Adrenal gland (tissue), 5 donors: Measurements from ENCODE around the gene HNRNPU.

Experiments
- POLR2A ChIP-seq, 2 donors: fragments of 450-650 bp; IDR thresholded peaks; one replicate each; pipeline ENCODE4 v1.6.1; 2017; ENCODE audit warnings: antibody characterized with exemption in 2 of 2, mild to moderate bottlenecking in 2 of 2, moderate library complexity in 1 of 2
- TF ChIP-seq, protein P1 (sequence below), 6 experiments: fragments of 450-650 bp in 4 of 6; fragments of 200-600 bp in 2 of 6; sonication (generic) in 1 of 6; IDR thresholded peaks; 1 replicate in 5 of 6; 2 replicates in 1 of 6; pipeline versions ENCODE4 v1.5.1 to v1.8.0; 2016 to 2021; ENCODE audit warnings: antibody characterized with exemption in 6 of 6, mild to moderate bottlenecking in 2 of 6, moderate library complexity in 1 of 6
- donor health status: DM: no; HTN: no; CAD: no.

DNA sequence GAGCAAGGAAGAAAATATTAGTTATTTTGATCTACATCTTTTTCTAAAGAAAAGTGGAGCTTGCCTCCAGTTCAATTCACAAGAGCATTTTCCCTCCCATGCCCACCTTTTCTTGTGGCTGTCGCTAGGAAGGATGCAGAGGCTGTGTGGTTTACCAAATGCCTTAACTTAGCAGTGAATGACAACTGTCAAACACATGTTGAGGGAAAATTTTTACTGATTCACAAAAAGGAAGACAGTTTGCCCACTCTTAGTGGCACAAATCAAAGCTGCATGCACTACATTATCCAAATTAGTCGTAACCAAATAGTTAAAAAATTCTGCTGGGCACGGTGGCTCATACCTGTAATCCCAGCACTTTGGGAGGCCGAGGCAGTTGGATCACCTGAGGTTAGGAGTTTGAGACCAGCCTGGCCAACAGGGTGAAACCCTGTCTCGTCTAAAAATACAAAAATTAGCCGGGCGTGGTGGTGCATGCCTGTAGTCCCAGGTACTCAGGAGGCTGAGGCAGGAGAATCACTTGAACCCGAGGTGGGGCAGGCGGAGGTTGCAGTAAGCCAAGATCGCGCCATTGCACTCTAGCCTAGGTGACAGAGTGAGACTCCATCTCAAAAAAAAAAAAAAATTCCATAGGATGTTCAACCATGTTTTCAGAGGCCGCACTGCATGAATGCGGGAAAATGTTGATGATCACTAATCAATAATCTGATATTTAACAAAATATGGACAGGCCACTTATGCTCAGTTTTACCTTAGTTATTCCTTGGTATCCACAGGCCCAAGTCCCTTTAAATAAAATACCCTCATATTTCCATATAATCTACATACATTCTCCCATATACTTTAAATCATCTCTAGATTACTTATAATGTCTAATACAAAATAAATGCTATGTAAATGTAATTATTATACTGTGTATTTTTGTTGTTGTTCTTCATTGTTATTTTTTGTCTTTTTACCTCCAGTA lies 19.9 kb downstream of the HNRNPU start:
- TF ChIP-seq, protein P1, sequence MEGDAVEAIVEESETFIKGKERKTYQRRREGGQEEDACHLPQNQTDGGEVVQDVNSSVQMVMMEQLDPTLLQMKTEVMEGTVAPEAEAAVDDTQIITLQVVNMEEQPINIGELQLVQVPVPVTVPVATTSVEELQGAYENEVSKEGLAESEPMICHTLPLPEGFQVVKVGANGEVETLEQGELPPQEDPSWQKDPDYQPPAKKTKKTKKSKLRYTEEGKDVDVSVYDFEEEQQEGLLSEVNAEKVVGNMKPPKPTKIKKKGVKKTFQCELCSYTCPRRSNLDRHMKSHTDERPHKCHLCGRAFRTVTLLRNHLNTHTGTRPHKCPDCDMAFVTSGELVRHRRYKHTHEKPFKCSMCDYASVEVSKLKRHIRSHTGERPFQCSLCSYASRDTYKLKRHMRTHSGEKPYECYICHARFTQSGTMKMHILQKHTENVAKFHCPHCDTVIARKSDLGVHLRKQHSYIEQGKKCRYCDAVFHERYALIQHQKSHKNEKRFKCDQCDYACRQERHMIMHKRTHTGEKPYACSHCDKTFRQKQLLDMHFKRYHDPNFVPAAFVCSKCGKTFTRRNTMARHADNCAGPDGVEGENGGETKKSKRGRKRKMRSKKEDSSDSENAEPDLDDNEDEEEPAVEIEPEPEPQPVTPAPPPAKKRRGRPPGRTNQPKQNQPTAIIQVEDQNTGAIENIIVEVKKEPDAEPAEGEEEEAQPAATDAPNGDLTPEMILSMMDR (IDR thresholded peaks at IDR 0.05) = no peak
- TF ChIP-seq POLR2A (IDR thresholded peaks at IDR 0.05) = no peak
